HCT116 (cell line): Measurements from ENCODE around the gene SIX3. TPM values are rescaled to one million over a fixed set of nuclear protein-coding genes. Genes with fewer than 3 reads are reported as not detected.

ENCODE experiments used
- ATAC-seq: fragments of 200-7000 bp; cut with Tn5 transposase; 2 replicates; pipeline ENCODE4 v1.9.1; 2020; ENCODE audit warnings: mild to moderate bottlenecking, moderate library complexity
- BruUV-seq: library from RNA; stranded (reverse); fragments of 400-500 nt; replicated peaks from 2 replicates; lab custom pipeline; 2021; lab: Mats Ljungman, UMichigan
- CTCF ChIA-PET: fragments of 300-600 bp; sonication (Branson Sonifier 250); formaldehyde crosslinking; loops from one replicate; lab custom pipeline; 2021; ENCODE audit warnings: antibody characterized with exemption; lab: Charles Lee
- POLR2A ChIA-PET: fragments of 300-600, 350-600 bp; sonication (Branson Sonifier 250); formaldehyde crosslinking; loops from one replicate; lab custom pipeline; 2021; ENCODE audit warnings: antibody characterized with exemption; lab: Charles Lee
- RAD21 ChIA-PET, 2 experiments: fragments of 300-600 bp; sonication (Branson Sonifier 250); formaldehyde crosslinking; loops; one replicate each; lab custom pipeline; 2023; ENCODE audit warnings: low total read pairs in 2 of 2; ENCODE audit not compliant: uncharacterized antibody in 2 of 2, unreplicated experiment in 2 of 2, low non-redundant PET in 1 of 2; lab: Charles Lee
- DNase-seq: peaks from one replicate; pipeline ENCODE4 v3.0.0-alpha.2; 2010; ENCODE audit warnings: low read depth, low spot score
- H2AFZ ChIP-seq: fragments of 200-600 bp; shearing (Covaris generic), sonication (generic); 2 replicates; pipeline ENCODE4 v1.6.1; 2017; ENCODE audit warnings: low read depth, mixed run types, mixed read lengths, antibody characterized with exemption, low read length; ENCODE audit not compliant: poor library complexity, severe bottlenecking
- H3K27ac ChIP-seq: 2 replicates; pipeline ENCODE4 v1.5.1; 2012; ENCODE audit warnings: low read depth, low read length
- H3K27me3 ChIP-seq: fragments of 200-600 bp; sonication (generic); 2 replicates; pipeline ENCODE4 v1.6.1; 2016; ENCODE audit warnings: mixed run types, low read length, mixed read lengths; ENCODE audit not compliant: insufficient read depth
- H3K36me3 ChIP-seq, 2 experiments: fragments of 200-500 bp in 1 of 2; fragments of 200-600 bp in 1 of 2; sonication (Bioruptor generic) in 1 of 2; sonication (generic) in 1 of 2; 2 replicates each; pipeline versions ENCODE4 v1.5.1 to v1.6.1; 2014 to 2016; ENCODE audit warnings: low read length in 2 of 2, inconsistent platforms in 1 of 2, mixed read lengths in 1 of 2, mixed run types in 1 of 2; ENCODE audit not compliant: insufficient read depth in 2 of 2, control insufficient read depth in 1 of 2
- H3K4me1 ChIP-seq, 2 experiments: fragments of 200-600 bp in 1 of 2; sonication (generic) in 1 of 2; 2 replicates each; pipeline versions ENCODE4 v1.5.1 to v1.6.1; 2012 to 2017; ENCODE audit warnings: low read length in 2 of 2, inconsistent platforms in 1 of 2, mild to moderate bottlenecking in 1 of 2, mixed read lengths in 1 of 2, mixed run types in 1 of 2, moderate library complexity in 1 of 2; ENCODE audit not compliant: insufficient read depth in 2 of 2, control insufficient read depth in 1 of 2
- H3K4me2 ChIP-seq: fragments of 200-600 bp; sonication (generic); 2 replicates; pipeline ENCODE4 v1.6.1; 2017; ENCODE audit warnings: mixed run types, low read length, mixed read lengths
- H3K4me3 ChIP-seq, 2 experiments: fragments of 200-600 bp in 1 of 2; sonication (generic) in 1 of 2; replicated peaks in 1 of 2; 2 replicates each; pipeline ENCODE4 v1.5.1; 2011 to 2016; ENCODE audit warnings: low read length in 2 of 2, control low read depth in 1 of 2, low read depth in 1 of 2, mild to moderate bottlenecking in 1 of 2, mixed read lengths in 1 of 2, mixed run types in 1 of 2
- H3K79me2 ChIP-seq: fragments of 200-600 bp; sonication (generic); 2 replicates; pipeline ENCODE4 v1.6.1; 2017; ENCODE audit warnings: mild to moderate bottlenecking, mixed run types, low read length, moderate library complexity, mixed read lengths; ENCODE audit not compliant: insufficient read depth
- H3K9ac ChIP-seq: fragments of 200-600 bp; sonication (generic); 2 replicates; pipeline ENCODE4 v1.6.1; 2016; ENCODE audit warnings: low read length, mixed read lengths
- H3K9me2 ChIP-seq: fragments of 200-600 bp; sonication (generic), shearing (Covaris generic); 2 replicates; pipeline ENCODE4 v1.6.1; 2017; ENCODE audit warnings: mixed run types, mild to moderate bottlenecking, moderate library complexity; ENCODE audit not compliant: insufficient read depth
- H3K9me3 ChIP-seq, 2 experiments: fragments of 200-500 bp in 1 of 2; fragments of 200-600 bp in 1 of 2; sonication (Bioruptor generic) in 1 of 2; sonication (generic) in 1 of 2; 2 replicates each; pipeline ENCODE4 v1.6.1; 2014 to 2017; ENCODE audit warnings: low read length in 2 of 2, mixed read lengths in 2 of 2, inconsistent platforms in 1 of 2, low read depth in 1 of 2, mild to moderate bottlenecking in 1 of 2, mixed run types in 1 of 2, moderate library complexity in 1 of 2; ENCODE audit not compliant: control insufficient read depth in 1 of 2, insufficient read depth in 1 of 2
- H4K20me1 ChIP-seq: fragments of 200-600 bp; sonication (generic), shearing (Covaris generic); 2 replicates; pipeline ENCODE4 v1.6.1; 2017; ENCODE audit warnings: mixed run types, mild to moderate bottlenecking, moderate library complexity; ENCODE audit not compliant: insufficient read depth
- CBX3 ChIP-seq: IDR thresholded peaks from 2 replicates; pipeline ENCODE4 v1.6.1; 2012; ENCODE audit warnings: low read depth
- CEBPB ChIP-seq: IDR thresholded peaks from 2 replicates; pipeline ENCODE4 v1.6.1; 2012; ENCODE audit warnings: low read depth
- EGR1 ChIP-seq: IDR thresholded peaks from 2 replicates; pipeline ENCODE4 v1.6.1; 2012; ENCODE audit warnings: low read depth
- ELF1 ChIP-seq: IDR thresholded peaks from 2 replicates; pipeline ENCODE4 v1.6.1; 2012; ENCODE audit warnings: low read depth, borderline replicate concordance
- EZH2phosphoT487 ChIP-seq: fragments of 200-600 bp; IDR thresholded peaks from 2 replicates; pipeline ENCODE4 v1.6.1; 2018; ENCODE audit warnings: antibody characterized with exemption, borderline replicate concordance
- FOSL1 ChIP-seq: IDR thresholded peaks from 2 replicates; pipeline ENCODE4 v1.6.1; 2012; ENCODE audit warnings: low read depth
- JUND ChIP-seq: IDR thresholded peaks from 2 replicates; pipeline ENCODE4 v1.6.1; 2012
- POLR2A ChIP-seq: IDR thresholded peaks from 2 replicates; pipeline ENCODE4 v1.7.0; 2011; ENCODE audit warnings: borderline replicate concordance; ENCODE audit not compliant: insufficient read depth, insufficient read length; ENCODE audit errors: extremely low read depth
- SIN3A ChIP-seq: IDR thresholded peaks from 2 replicates; pipeline ENCODE4 v1.6.1; 2012; ENCODE audit warnings: low read depth
- SP1 ChIP-seq: IDR thresholded peaks from 2 replicates; pipeline ENCODE4 v1.6.1; 2012; ENCODE audit warnings: low read depth
- TCF7L2 ChIP-seq: IDR thresholded peaks from 2 replicates; pipeline ENCODE4 v1.7.0; 2011; ENCODE audit warnings: borderline replicate concordance, inconsistent platforms; ENCODE audit not compliant: insufficient read depth, insufficient read length; ENCODE audit errors: extremely low read depth
- YY1 ChIP-seq: IDR thresholded peaks from 2 replicates; pipeline ENCODE4 v1.6.1; 2011; ENCODE audit warnings: low read length, low read depth, moderate library complexity, mild to moderate bottlenecking; ENCODE audit not compliant: insufficient replicate concordance; ENCODE audit errors: extremely low read depth
- ZFX ChIP-seq: fragments of 450-650 bp; IDR thresholded peaks from 2 replicates; pipeline ENCODE4 v1.6.1; 2017
- intact Hi-C: fragments of 100-400 bp; cut with micrococcal nuclease; formaldehyde crosslinking; loops from 2 replicates; pipeline ENCODE4 v1.10.0; 2022
- total RNA-seq: library from RNA; stranded (reverse); gene quantifications from one replicate; pipeline ENCODE4 v1.2.1, GENCODE V29; 2021; ENCODE audit not compliant: unreplicated experiment
- TF ChIP-seq, protein P1 (sequence below): IDR thresholded peaks from 2 replicates; pipeline ENCODE4 v1.6.1; 2012
- TF ChIP-seq, protein P2 (sequence below): IDR thresholded peaks from 2 replicates; pipeline ENCODE4 v1.6.1; 2012; ENCODE audit warnings: low read depth

The SIX3 gene
- total RNA-seq, 1 experiment from 2014 or later, result 1.2 TPM

DNA sequence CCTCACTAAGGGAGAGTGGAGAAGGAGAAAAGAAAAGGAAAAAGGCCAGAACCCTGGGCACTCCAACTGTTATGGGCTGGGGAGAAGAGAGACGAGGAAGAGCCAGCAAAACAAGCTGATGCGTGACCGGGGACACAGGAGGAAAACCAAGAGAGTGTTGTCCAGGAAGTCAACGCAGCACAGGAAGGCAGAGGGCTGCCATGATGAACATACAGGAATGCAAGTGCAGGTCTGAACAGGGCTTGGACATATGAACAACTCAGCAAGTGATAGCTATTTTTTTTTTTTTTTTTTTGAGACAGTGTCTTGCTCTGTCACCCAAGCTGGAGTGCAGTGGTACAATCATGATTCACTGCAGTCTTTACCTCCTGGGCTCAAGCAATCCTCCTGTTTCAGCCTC is 28.4 kb downstream of the SIX3 start:
- Histone ChIP-seq H3K9ac (no peak overlapping the region), H3K79me2 (no peaks in the 10 kb centered on the region), H2AFZ (no peak overlapping the region)
- TF ChIP-seq JUND, result no peak
- TF ChIP-seq SIN3A, result no peak
- no peak for TF ChIP-seq EGR1
- no peak for TF ChIP-seq YY1
- no peak for TF ChIP-seq CBX3
- no peak for TF ChIP-seq POLR2A
- TF ChIP-seq CEBPB, result no peak
- TF ChIP-seq, protein P1, sequence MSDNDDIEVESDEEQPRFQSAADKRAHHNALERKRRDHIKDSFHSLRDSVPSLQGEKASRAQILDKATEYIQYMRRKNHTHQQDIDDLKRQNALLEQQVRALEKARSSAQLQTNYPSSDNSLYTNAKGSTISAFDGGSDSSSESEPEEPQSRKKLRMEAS, result no peak
- TF ChIP-seq SP1, result no peak
- no peak for TF ChIP-seq ELF1
- TF ChIP-seq, all 23 proteins: peak for 0
- ChIA-PET POLR2A (no interaction called here), CTCF (no interaction called here), RAD21 (no interaction called here)
- no peak overlapping the region for H3K4me3 ChIP-seq
- no TSS peak for BruUV-seq
- H3K9me3 ChIP-seq, result no peaks in the 10 kb centered on the region
- no peaks in the 10 kb centered on the region for H3K4me1 ChIP-seq
- H3K27me3 ChIP-seq, result no peaks in the 10 kb centered on the region
- ATAC-seq (no peak), DNase-seq (no peak)
- intact Hi-C loops, result loop anchor here (5.0 kb wide), 2 partner anchors 578 to 1093 kb away; no protein-coding TSS in a partner anchor
- H3K4me2 ChIP-seq, result no peak overlapping the region
- H3K27ac ChIP-seq, result no peak overlapping the region
- no peaks in the 10 kb centered on the region for H4K20me1 ChIP-seq
- H3K36me3 ChIP-seq, result no peaks in the 10 kb centered on the region
- no peaks in the 10 kb centered on the region for H3K9me2 ChIP-seq

DNA sequence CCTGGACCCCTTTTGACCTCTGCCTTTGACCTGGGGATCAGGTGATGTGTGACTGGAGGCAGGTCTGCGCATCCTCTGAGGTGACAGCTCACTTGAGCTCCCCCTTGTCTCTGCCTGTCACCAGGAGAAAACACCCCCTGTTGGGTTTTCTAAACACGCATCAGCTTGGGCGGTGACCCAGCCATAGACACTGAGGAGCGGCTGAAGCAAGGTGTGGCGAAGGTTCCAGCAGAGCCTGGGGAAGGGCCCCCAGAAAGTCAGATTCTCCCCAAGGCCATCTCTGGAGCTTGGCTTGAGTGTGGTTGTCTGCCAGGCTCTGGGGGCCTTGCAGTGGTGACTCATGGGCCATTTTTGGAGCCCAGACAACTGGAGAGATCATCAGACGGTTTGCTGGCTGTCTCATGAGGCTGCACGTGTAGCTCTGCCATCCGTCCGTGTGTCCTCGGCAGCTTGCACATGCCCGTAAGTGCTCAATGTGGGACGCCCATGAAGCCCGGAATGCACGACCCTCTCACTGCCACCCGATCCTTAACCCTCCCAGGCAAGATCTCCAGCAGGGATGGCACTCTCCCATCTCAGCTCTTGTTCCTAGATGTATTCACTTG is 29.4 kb downstream of the SIX3 start:
- Histone ChIP-seq H3K4me2 (no peak overlapping the region), H2AFZ (no peak overlapping the region), H3K4me3 (no peak overlapping the region), H3K9me2 (no peaks in the 10 kb centered on the region), H3K27ac (no peak overlapping the region), H3K4me1 (no peaks in the 10 kb centered on the region), H3K79me2 (no peaks in the 10 kb centered on the region), H4K20me1 (no peaks in the 10 kb centered on the region), H3K9me3 (no peaks in the 10 kb centered on the region), H3K36me3 (no peaks in the 10 kb centered on the region), H3K27me3 (no peaks in the 10 kb centered on the region), H3K9ac (no peak overlapping the region)
- ATAC-seq (no peak), DNase-seq (no peak)
- RAD21 ChIA-PET, result no interaction called here
- POLR2A ChIA-PET, result no interaction called here
- intact Hi-C loops, result loop anchor here (5.0 kb wide), 2 partner anchors 579 to 1094 kb away; no protein-coding TSS in a partner anchor
- CTCF ChIA-PET, result no interaction called here
- BruUV-seq, result no TSS peak
- TF ChIP-seq POLR2A (no peak), FOSL1 (no peak), SP1 (no peak), EGR1 (no peak), CEBPB (no peak), TCF7L2 (no peak), ZFX (no peak), EZH2phosphoT487 (no peak)
- TF ChIP-seq, protein P2, sequence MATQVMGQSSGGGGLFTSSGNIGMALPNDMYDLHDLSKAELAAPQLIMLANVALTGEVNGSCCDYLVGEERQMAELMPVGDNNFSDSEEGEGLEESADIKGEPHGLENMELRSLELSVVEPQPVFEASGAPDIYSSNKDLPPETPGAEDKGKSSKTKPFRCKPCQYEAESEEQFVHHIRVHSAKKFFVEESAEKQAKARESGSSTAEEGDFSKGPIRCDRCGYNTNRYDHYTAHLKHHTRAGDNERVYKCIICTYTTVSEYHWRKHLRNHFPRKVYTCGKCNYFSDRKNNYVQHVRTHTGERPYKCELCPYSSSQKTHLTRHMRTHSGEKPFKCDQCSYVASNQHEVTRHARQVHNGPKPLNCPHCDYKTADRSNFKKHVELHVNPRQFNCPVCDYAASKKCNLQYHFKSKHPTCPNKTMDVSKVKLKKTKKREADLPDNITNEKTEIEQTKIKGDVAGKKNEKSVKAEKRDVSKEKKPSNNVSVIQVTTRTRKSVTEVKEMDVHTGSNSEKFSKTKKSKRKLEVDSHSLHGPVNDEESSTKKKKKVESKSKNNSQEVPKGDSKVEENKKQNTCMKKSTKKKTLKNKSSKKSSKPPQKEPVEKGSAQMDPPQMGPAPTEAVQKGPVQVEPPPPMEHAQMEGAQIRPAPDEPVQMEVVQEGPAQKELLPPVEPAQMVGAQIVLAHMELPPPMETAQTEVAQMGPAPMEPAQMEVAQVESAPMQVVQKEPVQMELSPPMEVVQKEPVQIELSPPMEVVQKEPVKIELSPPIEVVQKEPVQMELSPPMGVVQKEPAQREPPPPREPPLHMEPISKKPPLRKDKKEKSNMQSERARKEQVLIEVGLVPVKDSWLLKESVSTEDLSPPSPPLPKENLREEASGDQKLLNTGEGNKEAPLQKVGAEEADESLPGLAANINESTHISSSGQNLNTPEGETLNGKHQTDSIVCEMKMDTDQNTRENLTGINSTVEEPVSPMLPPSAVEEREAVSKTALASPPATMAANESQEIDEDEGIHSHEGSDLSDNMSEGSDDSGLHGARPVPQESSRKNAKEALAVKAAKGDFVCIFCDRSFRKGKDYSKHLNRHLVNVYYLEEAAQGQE, result no peak
- TF ChIP-seq, protein P1, result no peak
